Pancreas (tissue), 10 donors: ENCODE results near the gene MAN2A1. TPM values are rescaled to one million over a fixed set of nuclear protein-coding genes. Genes with fewer than 3 reads are reported as not detected.

Experiments
- ATAC-seq, 4 donors: fragments of 200-7000 bp; cut with Tn5 transposase; one replicate each; pipeline versions ENCODE4 v1.8.0 to v1.9.1; 2020; ENCODE audit warnings: mild to moderate bottlenecking in 4 of 4, moderate library complexity in 4 of 4
- DNase-seq, 6 donors: peaks; one replicate each; pipeline ENCODE4 v3.0.0-alpha.2; 2020
- FAIRE-seq: peaks from 2 replicates; lab custom pipeline; 2012; peaks lifted over from hg19 to GRCh38; lab: Jason Lieb, UNC
- H3K27ac ChIP-seq, 4 donors: fragments of 200-600 bp; sonication (generic); 1 replicate in 3 of 4; 2 replicates in 1 of 4; pipeline versions ENCODE4 v1.5.0 to v1.8.0; 2020
- H3K27me3 ChIP-seq, 4 donors: fragments of 200-600 bp; one replicate each; pipeline ENCODE4 v1.8.0; 2021
- H3K36me3 ChIP-seq, 3 donors: fragments of 200-600 bp; sonication (generic) in 1 of 3; one replicate each; pipeline versions ENCODE4 v1.5.0 to v1.8.0; 2020 to 2021
- H3K4me1 ChIP-seq, 3 donors: fragments of 200-600 bp; one replicate each; pipeline ENCODE4 v1.8.0; 2021
- H3K4me3 ChIP-seq, 4 donors: fragments of 200-600 bp; sonication (generic) in 2 of 4; one replicate each; pipeline versions ENCODE4 v1.5.0 to v1.8.0; 2020 to 2021
- H3K9me3 ChIP-seq, 4 donors: fragments of 200-600 bp; one replicate each; pipeline ENCODE4 v1.8.0; 2021
- WGBS, 2 donors: extraction: QIAGEN DNeasy Blood & Tissue Kit; methylation state at CpG; one replicate each; pipeline ENCODE4 v1.1.7; 2013; 5-methylcytosine and 5-hydroxymethylcytosine counted together
- intact Hi-C, 3 donors: fragments of 100-400 bp; cut with DNase I; formaldehyde crosslinking; loops; one replicate each; pipeline versions ENCODE4 v1.11.1 to v1.14.2; 2022
- polyA plus RNA-seq, 2 donors: library from polyadenylated mRNA; stranded (reverse); fragments of 200-250 nt; gene quantifications; one replicate each; pipeline ENCODE4 v1.2.3, GENCODE V29; 2013
- total RNA-seq, 6 donors: library from RNA; stranded (reverse); fragmentation: NEBNext Ultra II Directional in 4 of 6; extraction: Animal tissue kit (Norgen Biotek cat#: 25700) in 4 of 6; gene quantifications; one replicate each; pipeline versions ENCODE4 v1.2.1 to v1.2.4, GENCODE V29; 2021 to 2023
- TF ChIP-seq, protein P1 (sequence below), 4 donors: fragments of 200-600 bp; sonication (generic) in 3 of 4; IDR thresholded peaks; one replicate each; pipeline versions ENCODE4 v1.5.0 to v1.8.0; 2021; ENCODE audit warnings: antibody characterized with exemption in 4 of 4
- donor health status: healthy with polysubstance abuse.
- donor health status: DM: no; HTN: no; CAD: no; lungs with moderate emphysema.
- donor health status: DM: no; HTN: no; CAD: no.
- donor health status: control.
- donor health status: control.
- donor health status: Bipolar disorder and iron deficiency.
- donor health status: DM: yes; HTN: yes; CAD: no.
- donor health status: DM: no; HTN: no; CAD: no.
- donor health status: DM: no; HTN: no; CAD: no.
- donor health status: DM: yes; HTN: yes; CAD: no.

MAN2A1 gene
- total and polyA plus RNA-seq, 8 donors, result 8.5 to 49.4 (median 36.6) TPM

DNA sequence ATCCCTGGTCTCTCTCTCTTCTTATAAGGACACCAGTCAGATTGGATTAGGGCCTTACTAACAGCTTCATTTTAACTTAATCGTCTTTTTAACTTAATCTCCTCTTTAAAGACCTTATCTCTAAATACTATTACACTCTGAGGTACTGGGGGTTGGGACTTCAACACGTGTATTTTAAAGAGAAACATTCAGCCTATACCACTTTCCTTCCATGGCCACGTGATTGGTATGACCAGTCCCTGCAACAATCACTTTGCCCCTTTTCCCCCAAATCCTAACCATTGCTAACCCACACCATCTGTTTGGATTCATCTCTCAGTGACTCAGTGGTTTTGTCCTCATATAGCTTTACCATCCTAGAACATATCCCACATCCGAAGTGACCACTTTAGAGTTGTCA lies 3.8 kb upstream of the MAN2A1 start:
- no peaks in the 10 kb centered on the region for H3K27me3 ChIP-seq
- 70 to 76% methylated on average over 4 of the region's 4 CpGs for WGBS, 2 donors

DNA sequence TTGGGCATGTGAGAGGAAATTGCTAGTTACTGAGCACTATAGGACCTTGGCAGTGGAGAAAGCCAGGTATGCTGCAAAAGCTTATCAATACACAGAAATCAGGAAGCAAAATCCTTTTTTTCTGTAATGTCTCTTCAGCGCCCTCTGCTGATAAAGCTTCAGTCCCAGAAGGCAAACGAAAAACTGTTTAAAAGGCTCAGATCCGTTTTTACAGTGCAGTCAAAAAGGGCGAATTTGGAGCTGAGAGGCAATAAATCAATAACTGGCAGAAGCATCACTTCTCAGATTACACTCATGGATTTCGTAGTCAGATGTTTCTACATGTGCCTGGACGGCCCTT lies 1.1 kb upstream of the MAN2A1 start:
- DNase-seq, result peak in 2 of 6 donors; percentile 49 to 63
- TF ChIP-seq, protein P1, sequence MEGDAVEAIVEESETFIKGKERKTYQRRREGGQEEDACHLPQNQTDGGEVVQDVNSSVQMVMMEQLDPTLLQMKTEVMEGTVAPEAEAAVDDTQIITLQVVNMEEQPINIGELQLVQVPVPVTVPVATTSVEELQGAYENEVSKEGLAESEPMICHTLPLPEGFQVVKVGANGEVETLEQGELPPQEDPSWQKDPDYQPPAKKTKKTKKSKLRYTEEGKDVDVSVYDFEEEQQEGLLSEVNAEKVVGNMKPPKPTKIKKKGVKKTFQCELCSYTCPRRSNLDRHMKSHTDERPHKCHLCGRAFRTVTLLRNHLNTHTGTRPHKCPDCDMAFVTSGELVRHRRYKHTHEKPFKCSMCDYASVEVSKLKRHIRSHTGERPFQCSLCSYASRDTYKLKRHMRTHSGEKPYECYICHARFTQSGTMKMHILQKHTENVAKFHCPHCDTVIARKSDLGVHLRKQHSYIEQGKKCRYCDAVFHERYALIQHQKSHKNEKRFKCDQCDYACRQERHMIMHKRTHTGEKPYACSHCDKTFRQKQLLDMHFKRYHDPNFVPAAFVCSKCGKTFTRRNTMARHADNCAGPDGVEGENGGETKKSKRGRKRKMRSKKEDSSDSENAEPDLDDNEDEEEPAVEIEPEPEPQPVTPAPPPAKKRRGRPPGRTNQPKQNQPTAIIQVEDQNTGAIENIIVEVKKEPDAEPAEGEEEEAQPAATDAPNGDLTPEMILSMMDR (IDR thresholded peaks at IDR 0.05), result peak in 3 of 4 donors; percentile 40 to 47 (median 41)
- intact Hi-C loops, result no loop called here

More for the DNA sequence above, 3.8 kb upstream of the MAN2A1 start:
- FAIRE-seq (no peak), ATAC-seq (no peak), DNase-seq (no peak)
- H3K27ac ChIP-seq, result no peak overlapping the region
- intact Hi-C loops, result no loop called here
- no peaks in the 10 kb centered on the region for H3K4me1 ChIP-seq
- no peaks in the 10 kb centered on the region for H3K9me3 ChIP-seq
- TF ChIP-seq, protein P1 (IDR thresholded peaks at IDR 0.05), result no peak
- no peak overlapping the region for H3K4me3 ChIP-seq
- no peaks in the 10 kb centered on the region for H3K36me3 ChIP-seq

DNA sequence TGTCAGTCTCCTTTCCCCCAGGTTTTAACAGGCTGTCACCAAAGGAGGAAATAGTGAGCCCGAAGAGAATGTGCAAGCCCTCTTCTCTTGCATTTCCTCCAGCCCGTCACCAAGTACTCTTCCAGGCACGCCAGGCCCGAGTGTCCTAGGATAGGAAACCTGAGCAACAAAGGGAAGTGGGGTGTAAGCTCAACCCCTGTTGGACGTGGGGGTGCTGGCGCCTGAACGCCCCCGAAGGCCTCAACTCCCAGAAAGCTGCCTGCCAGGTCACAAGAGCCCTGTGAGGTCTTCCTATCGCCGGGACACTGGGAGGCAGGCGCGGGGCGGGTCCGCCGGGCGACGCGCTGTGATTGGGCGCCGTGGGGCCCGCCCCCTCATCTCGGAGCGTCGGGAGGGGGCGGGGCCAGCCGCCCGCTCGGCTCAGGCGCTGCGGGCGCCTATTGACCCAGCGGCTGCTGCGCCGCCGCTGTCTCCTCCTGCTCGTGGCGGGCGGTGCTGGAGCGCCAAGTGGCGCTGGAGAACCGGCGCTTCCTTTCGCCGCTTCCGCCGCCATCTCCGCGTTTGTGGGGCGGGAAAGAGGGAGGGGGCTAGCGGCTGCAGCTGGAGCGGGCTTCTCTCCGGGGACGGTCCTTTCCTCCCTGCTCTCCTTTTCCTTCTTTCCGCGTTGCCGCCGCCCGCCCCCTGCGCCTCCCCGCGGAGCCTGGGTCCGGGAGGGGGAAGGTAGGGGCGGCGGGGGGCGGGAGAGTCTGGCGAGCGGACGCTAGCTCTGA lies 572 bp upstream of the MAN2A1 start:
- no peaks in the 10 kb centered on the region for H3K9me3 ChIP-seq
- TF ChIP-seq, protein P1 (IDR thresholded peaks at IDR 0.05), result no peak
- peaks cover 5 to 18% (median 16%) of the 10 kb centered on the region in 3 donors for H3K4me1 ChIP-seq
- no peaks in the 10 kb centered on the region for H3K27me3 ChIP-seq
- DNase-seq (peak; percentile 86 to 93 (median 90)), FAIRE-seq (no peak), ATAC-seq (peak; percentile 85 to 92 (median 88))
- intact Hi-C loops, result no loop called here
- peak overlapping the region; percentile 87 to 97 (median 94) for H3K4me3 ChIP-seq
- peak overlapping the region; percentile 93 to 99 (median 96) for H3K27ac ChIP-seq
- no peaks in the 10 kb centered on the region for H3K36me3 ChIP-seq
- WGBS, 2 donors, result 0 to 1% methylated on average over 37 to 68 of the region's 68 CpGs

More for the DNA sequence above, 1.1 kb upstream of the MAN2A1 start:
- peak overlapping the region; percentile 93 to 99 (median 96) for H3K27ac ChIP-seq
- 4 to 8% methylated on average over 6 of the region's 6 CpGs for WGBS, 2 donors
- peak overlapping the region; percentile 87 to 97 (median 94) for H3K4me3 ChIP-seq
- ATAC-seq (peak; percentile 4 to 23 (median 16)), FAIRE-seq (no peak)
- no peaks in the 10 kb centered on the region for H3K9me3 ChIP-seq
- H3K4me1 ChIP-seq, result peaks cover 0 to 14% (median 13%) of the 10 kb centered on the region in 3 donors
- H3K36me3 ChIP-seq, result no peaks in the 10 kb centered on the region
- H3K27me3 ChIP-seq, result no peaks in the 10 kb centered on the region

DNA sequence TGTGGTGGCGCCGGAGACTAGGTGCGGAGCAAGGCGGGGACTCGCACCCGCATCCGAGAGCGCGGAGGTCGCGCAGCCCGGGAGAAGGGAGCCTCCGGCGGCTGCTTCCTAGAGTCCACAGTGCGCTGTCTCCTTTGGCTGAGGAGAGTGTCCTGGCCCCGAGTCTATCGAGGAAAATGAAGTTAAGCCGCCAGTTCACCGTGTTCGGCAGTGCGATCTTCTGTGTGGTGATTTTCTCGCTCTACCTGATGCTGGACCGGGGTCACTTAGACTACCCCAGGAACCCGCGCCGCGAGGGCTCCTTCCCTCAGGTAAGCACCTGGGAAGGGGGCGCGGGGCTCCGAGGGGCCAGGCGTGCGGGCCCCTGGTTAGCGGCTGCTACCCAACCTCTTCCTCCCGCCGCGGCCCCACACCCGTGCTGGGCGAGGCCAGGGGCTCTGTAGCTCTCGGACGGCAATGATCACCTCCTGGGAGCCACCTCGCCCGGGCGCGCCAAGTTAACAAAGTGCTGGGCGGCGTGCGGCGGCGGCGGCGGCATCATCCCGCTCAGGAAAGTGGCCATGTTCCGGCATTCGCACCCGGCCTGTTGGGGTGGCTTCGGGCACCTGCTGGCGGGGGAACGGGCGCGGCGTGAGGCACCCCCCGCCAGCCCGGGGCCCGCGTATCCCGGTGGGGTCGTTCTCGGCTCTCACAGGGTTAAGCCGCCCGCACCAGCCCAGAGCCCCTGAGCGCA lies 681 bp downstream of the MAN2A1 start:
- WGBS, 2 donors, result 0 to 1% methylated on average over 71 of the region's 71 CpGs
- FAIRE-seq (no peak), DNase-seq (peak; percentile 24 to 85 (median 52)), ATAC-seq (peak; percentile 15 to 36 (median 23))
- peak overlapping the region; percentile 87 to 97 (median 94) for H3K4me3 ChIP-seq
- intact Hi-C loops, result no loop called here
- no peaks in the 10 kb centered on the region for H3K36me3 ChIP-seq
- peak overlapping the region; percentile 93 to 99 (median 96) for H3K27ac ChIP-seq
- TF ChIP-seq, protein P1 (IDR thresholded peaks at IDR 0.05), result no peak
- peaks cover 10 to 29% (median 21%) of the 10 kb centered on the region in 3 donors for H3K4me1 ChIP-seq
- no peaks in the 10 kb centered on the region for H3K27me3 ChIP-seq
- H3K9me3 ChIP-seq, result no peaks in the 10 kb centered on the region
